Measurements from ENCODE around the gene SMAD3.

Gene SMAD3

GRCh38 chr15:67036775-67037555 is 28.4 kb upstream of the SMAD3 start:
- Histone ChIP-seq H3K9me3 (ENCODE audit: insufficient read depth, low read depth, low read length) (no peaks in the 10 kb centered on the region), H3K27ac (ENCODE audit: low read depth, low read length) (no peak overlapping the region), H3K9ac (ENCODE audit: low read depth, low read length) (no peak overlapping the region), H3K4me1 (ENCODE audit: insufficient read depth, low read length) (peaks cover 47% of the 10 kb centered on the region), H3K36me3 (ENCODE audit: insufficient read depth, low read length) (no peaks in the 10 kb centered on the region), H3K4me3 (ENCODE audit: low read length) (no peak overlapping the region), H3K27me3 (ENCODE audit: insufficient read depth, low read length) (peaks cover 31% of the 10 kb centered on the region)
- 90% methylated on average over 8 of the region's 8 CpGs for WGBS

- H3K4me1 ChIP-seq (ENCODE audit: insufficient read depth, low read length) = peaks cover 47% of the 10 kb centered on the region
- H3K4me3 ChIP-seq (ENCODE audit: low read length) = no peak overlapping the region
- H3K36me3 ChIP-seq (ENCODE audit: insufficient read depth, low read length) = no peaks in the 10 kb centered on the region
- H3K9me3 ChIP-seq (ENCODE audit: insufficient read depth, low read depth, low read length) = no peaks in the 10 kb centered on the region
- H3K27ac ChIP-seq (ENCODE audit: low read depth, low read length) = no peak overlapping the region
- H3K9ac ChIP-seq (ENCODE audit: low read depth, low read length) = no peak overlapping the region
- H3K27me3 ChIP-seq (ENCODE audit: insufficient read depth, low read length) = peaks cover 25% of the 10 kb centered on the region
These were observed 27.7 kb upstream of the SMAD3 start for GRCh38 chr15:67037694-67038093.

- H3K9me3 ChIP-seq (ENCODE audit: insufficient read depth, low read depth, low read length) = no peaks in the 10 kb centered on the region
- H3K9ac ChIP-seq (ENCODE audit: low read depth, low read length) = no peak overlapping the region
- H3K36me3 ChIP-seq (ENCODE audit: insufficient read depth, low read length) = no peaks in the 10 kb centered on the region
- peak overlapping the region; percentile 71; the same call in 1 of the 2 replicates for H3K27ac ChIP-seq (ENCODE audit: low read depth, low read length)
- H3K4me1 ChIP-seq (ENCODE audit: insufficient read depth, low read length) = peaks cover 40% of the 10 kb centered on the region
- H3K27me3 ChIP-seq (ENCODE audit: insufficient read depth, low read length) = peaks cover 14% of the 10 kb centered on the region
- H3K4me3 ChIP-seq (ENCODE audit: low read length) = no peak overlapping the region
These were observed 26.7 kb upstream of the SMAD3 start for GRCh38 chr15:67038736-67039135.

GRCh38 chr15:67039384-67040075 is 25.9 kb upstream of the SMAD3 start:
- H3K27me3 ChIP-seq (ENCODE audit: insufficient read depth, low read length) = peaks cover 6% of the 10 kb centered on the region
- no peak overlapping the region for H3K9ac ChIP-seq (ENCODE audit: low read depth, low read length)
- H3K4me3 ChIP-seq (ENCODE audit: low read length) = no peak overlapping the region
- peaks cover 39% of the 10 kb centered on the region for H3K4me1 ChIP-seq (ENCODE audit: insufficient read depth, low read length)
- 30% methylated on average over 10 of the region's 10 CpGs for WGBS
- no peaks in the 10 kb centered on the region for H3K36me3 ChIP-seq (ENCODE audit: insufficient read depth, low read length)
- H3K9me3 ChIP-seq (ENCODE audit: insufficient read depth, low read depth, low read length) = no peaks in the 10 kb centered on the region
- peak overlapping the region; percentile 71 for H3K27ac ChIP-seq (ENCODE audit: low read depth, low read length)

- Histone ChIP-seq H3K9me3 (ENCODE audit: insufficient read depth, low read depth, low read length) (no peaks in the 10 kb centered on the region), H3K4me3 (ENCODE audit: low read length) (no peak overlapping the region), H3K27ac (ENCODE audit: low read depth, low read length) (no peak overlapping the region), H3K27me3 (ENCODE audit: insufficient read depth, low read length) (no peaks in the 10 kb centered on the region), H3K9ac (ENCODE audit: low read depth, low read length) (no peak overlapping the region), H3K4me1 (ENCODE audit: insufficient read depth, low read length) (peaks cover 40% of the 10 kb centered on the region), H3K36me3 (ENCODE audit: insufficient read depth, low read length) (no peaks in the 10 kb centered on the region)
- 80% methylated on average over 2 of the region's 2 CpGs for WGBS
These were observed 25.1 kb upstream of the SMAD3 start for GRCh38 chr15:67040277-67040676.

- WGBS = 87% methylated on average over 7 of the region's 7 CpGs
- H3K4me1 ChIP-seq (ENCODE audit: insufficient read depth, low read length) = peaks cover 36% of the 10 kb centered on the region
- no peaks in the 10 kb centered on the region for H3K36me3 ChIP-seq (ENCODE audit: insufficient read depth, low read length)
- H3K9ac ChIP-seq (ENCODE audit: low read depth, low read length) = no peak overlapping the region
- no peaks in the 10 kb centered on the region for H3K9me3 ChIP-seq (ENCODE audit: insufficient read depth, low read depth, low read length)
- H3K27me3 ChIP-seq (ENCODE audit: insufficient read depth, low read length) = no peaks in the 10 kb centered on the region
- H3K4me3 ChIP-seq (ENCODE audit: low read length) = no peak overlapping the region
- H3K27ac ChIP-seq (ENCODE audit: low read depth, low read length) = no peak overlapping the region
These were observed 22.8 kb upstream of the SMAD3 start for GRCh38 chr15:67042551-67043142.

GRCh38 chr15:67043939-67044771 is 21.2 kb upstream of the SMAD3 start:
- Histone ChIP-seq H3K4me3 (ENCODE audit: low read length) (no peak overlapping the region), H3K9me3 (ENCODE audit: insufficient read depth, low read depth, low read length) (no peaks in the 10 kb centered on the region), H3K9ac (ENCODE audit: low read depth, low read length) (0 out of 2 replicates have a peak overlapping the region, but pooled peaks have one; percentile 23), H3K36me3 (ENCODE audit: insufficient read depth, low read length) (no peaks in the 10 kb centered on the region), H3K27ac (ENCODE audit: low read depth, low read length) (peak overlapping the region; percentile 92), H3K4me1 (ENCODE audit: insufficient read depth, low read length) (peaks cover 22% of the 10 kb centered on the region), H3K27me3 (ENCODE audit: insufficient read depth, low read length) (no peaks in the 10 kb centered on the region)
- WGBS = 55% methylated on average over 13 of the region's 13 CpGs

GRCh38 chr15:67047149-67047661 is 18.2 kb upstream of the SMAD3 start:
- Histone ChIP-seq H3K9me3 (ENCODE audit: insufficient read depth, low read depth, low read length) (no peaks in the 10 kb centered on the region), H3K9ac (ENCODE audit: low read depth, low read length) (no peak overlapping the region), H3K27ac (ENCODE audit: low read depth, low read length) (no peak overlapping the region), H3K4me1 (ENCODE audit: insufficient read depth, low read length) (peaks cover 13% of the 10 kb centered on the region), H3K4me3 (ENCODE audit: low read length) (no peak overlapping the region), H3K27me3 (ENCODE audit: insufficient read depth, low read length) (no peaks in the 10 kb centered on the region), H3K36me3 (ENCODE audit: insufficient read depth, low read length) (no peaks in the 10 kb centered on the region)
- 81% methylated on average over 1 of the region's 1 CpG for WGBS

- Histone ChIP-seq H3K9ac (ENCODE audit: low read depth, low read length) (no peak overlapping the region), H3K4me1 (ENCODE audit: insufficient read depth, low read length) (peaks cover 13% of the 10 kb centered on the region)
These were observed 16.8 kb upstream of the SMAD3 start for GRCh38 chr15:67048281-67049279.

More at GRCh38 chr15:67048281-67049279, 16.8 kb upstream of the SMAD3 start:
- H3K4me3 ChIP-seq (ENCODE audit: low read length) = no peak overlapping the region
- 93% methylated on average over 9 of the region's 9 CpGs for WGBS
- no peak overlapping the region for H3K27ac ChIP-seq (ENCODE audit: low read depth, low read length)
- H3K36me3 ChIP-seq (ENCODE audit: insufficient read depth, low read length) = no peaks in the 10 kb centered on the region
- H3K27me3 ChIP-seq (ENCODE audit: insufficient read depth, low read length) = no peaks in the 10 kb centered on the region
- H3K9me3 ChIP-seq (ENCODE audit: insufficient read depth, low read depth, low read length) = no peaks in the 10 kb centered on the region

All from HUES64 (cell line).